Endothelial cell (in vitro differentiated cells): Measurements from ENCODE around the gene ATP5PD. TPM values are rescaled to one million over a fixed set of nuclear protein-coding genes. Genes with fewer than 3 reads are reported as not detected.

Experiments
- DNase-seq: peaks from one replicate; pipeline ENCODE4 v3.0.0; 2021; ENCODE audit warnings: low spot score
- H3K27ac Mint-ChIP-seq: one replicate; pipeline ENCODE4 v1.8.0; 2021; ENCODE audit warnings: mixed read lengths, inconsistent platforms; ENCODE audit not compliant: unreplicated experiment
- H3K27me3 Mint-ChIP-seq: one replicate; pipeline ENCODE4 v1.8.0; 2021; ENCODE audit warnings: mild to moderate bottlenecking, moderate library complexity, mixed read lengths, inconsistent platforms; ENCODE audit not compliant: unreplicated experiment
- H3K36me3 Mint-ChIP-seq: one replicate; pipeline ENCODE4 v1.8.0; 2021; ENCODE audit warnings: mild to moderate bottlenecking, low read depth, mixed read lengths, inconsistent platforms; ENCODE audit not compliant: unreplicated experiment
- H3K4me1 Mint-ChIP-seq: one replicate; pipeline ENCODE4 v1.8.0; 2021; ENCODE audit warnings: mild to moderate bottlenecking, mixed read lengths, inconsistent platforms; ENCODE audit not compliant: unreplicated experiment
- H3K4me3 Mint-ChIP-seq: one replicate; pipeline ENCODE4 v1.8.0; 2021; ENCODE audit warnings: mild to moderate bottlenecking, mixed read lengths, inconsistent platforms; ENCODE audit not compliant: unreplicated experiment
- H3K9me3 Mint-ChIP-seq: one replicate; pipeline ENCODE4 v1.8.0; 2021; ENCODE audit warnings: mixed read lengths, inconsistent platforms; ENCODE audit not compliant: unreplicated experiment
- total RNA-seq: library from RNA; stranded (reverse); fragmentation: NEBNext Ultra II Directional; extraction: Animal tissue kit (Norgen Biotek cat#: 25700); gene quantifications from one replicate; pipeline ENCODE4 v1.2.1, GENCODE V29; 2021; ENCODE audit not compliant: unreplicated experiment
- TF ChIP-seq, protein P1 (sequence below): fragments of 200-600 bp; sonication (generic); IDR thresholded peaks from one replicate; pipeline ENCODE4 v1.5.0; 2021; ENCODE audit warnings: antibody characterized with exemption; ENCODE audit not compliant: unreplicated experiment

The ATP5PD gene
- total RNA-seq, 1 donor from 2014 or later = 179 TPM

DNA sequence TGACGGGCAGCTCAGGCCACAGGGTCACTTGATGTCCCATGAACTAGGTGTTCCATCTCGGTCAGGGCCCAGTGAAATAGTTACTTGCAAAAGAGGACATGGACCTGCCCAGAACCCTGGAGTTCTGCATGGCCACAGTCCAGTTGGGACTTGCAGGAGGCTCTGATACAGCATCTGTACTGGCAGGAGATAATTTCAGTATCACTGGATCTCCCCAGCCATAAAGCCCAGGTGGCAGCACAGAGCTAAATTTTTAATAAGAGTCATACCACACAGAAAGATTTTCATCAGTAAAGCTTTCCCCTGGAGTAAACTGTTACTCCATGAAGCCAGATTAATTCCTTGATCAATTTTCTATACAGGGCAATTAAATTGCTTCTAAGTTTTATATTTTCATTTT, 23.0 kb upstream of the ATP5PD start:
- DNase-seq = no peak
- H3K27me3 Mint-ChIP-seq = peaks cover 2% of the 10 kb centered on the region
- H3K27ac Mint-ChIP-seq = no peak overlapping the region
- H3K4me1 Mint-ChIP-seq = peaks cover 7% of the 10 kb centered on the region
- H3K36me3 Mint-ChIP-seq = no peaks in the 10 kb centered on the region
- TF ChIP-seq, protein P1, sequence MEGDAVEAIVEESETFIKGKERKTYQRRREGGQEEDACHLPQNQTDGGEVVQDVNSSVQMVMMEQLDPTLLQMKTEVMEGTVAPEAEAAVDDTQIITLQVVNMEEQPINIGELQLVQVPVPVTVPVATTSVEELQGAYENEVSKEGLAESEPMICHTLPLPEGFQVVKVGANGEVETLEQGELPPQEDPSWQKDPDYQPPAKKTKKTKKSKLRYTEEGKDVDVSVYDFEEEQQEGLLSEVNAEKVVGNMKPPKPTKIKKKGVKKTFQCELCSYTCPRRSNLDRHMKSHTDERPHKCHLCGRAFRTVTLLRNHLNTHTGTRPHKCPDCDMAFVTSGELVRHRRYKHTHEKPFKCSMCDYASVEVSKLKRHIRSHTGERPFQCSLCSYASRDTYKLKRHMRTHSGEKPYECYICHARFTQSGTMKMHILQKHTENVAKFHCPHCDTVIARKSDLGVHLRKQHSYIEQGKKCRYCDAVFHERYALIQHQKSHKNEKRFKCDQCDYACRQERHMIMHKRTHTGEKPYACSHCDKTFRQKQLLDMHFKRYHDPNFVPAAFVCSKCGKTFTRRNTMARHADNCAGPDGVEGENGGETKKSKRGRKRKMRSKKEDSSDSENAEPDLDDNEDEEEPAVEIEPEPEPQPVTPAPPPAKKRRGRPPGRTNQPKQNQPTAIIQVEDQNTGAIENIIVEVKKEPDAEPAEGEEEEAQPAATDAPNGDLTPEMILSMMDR = no peak
- no peak overlapping the region for H3K4me3 Mint-ChIP-seq
- H3K9me3 Mint-ChIP-seq = no peaks in the 10 kb centered on the region

DNA sequence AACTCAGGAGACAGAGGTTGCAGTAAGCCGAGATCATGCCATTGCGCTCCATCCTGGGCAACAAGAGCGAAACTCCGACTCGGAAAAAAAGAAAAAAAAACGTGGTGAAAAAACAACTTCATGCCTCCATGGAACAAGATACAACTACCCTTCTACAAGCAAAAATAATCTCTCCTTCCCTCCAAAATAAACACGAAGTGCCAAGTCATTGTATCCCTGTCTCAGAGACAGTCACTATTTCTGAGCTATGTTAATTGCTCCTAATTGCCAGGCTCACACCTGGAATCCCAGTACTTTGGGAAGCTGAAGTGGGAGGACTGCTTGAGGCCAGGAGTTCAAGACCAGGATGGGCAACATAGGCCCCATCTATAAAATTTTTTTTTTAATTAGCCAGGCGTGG, 22.0 kb upstream of the ATP5PD start:
- Mint-ChIP-seq H3K9me3 (no peaks in the 10 kb centered on the region), H3K36me3 (peaks cover 9% of the 10 kb centered on the region), H3K4me3 (no peak overlapping the region), H3K27me3 (peaks cover 2% of the 10 kb centered on the region), H3K4me1 (peaks cover 7% of the 10 kb centered on the region), H3K27ac (peak overlapping the region; percentile 36)
- TF ChIP-seq, protein P1 = no peak
- no peak for DNase-seq

DNA sequence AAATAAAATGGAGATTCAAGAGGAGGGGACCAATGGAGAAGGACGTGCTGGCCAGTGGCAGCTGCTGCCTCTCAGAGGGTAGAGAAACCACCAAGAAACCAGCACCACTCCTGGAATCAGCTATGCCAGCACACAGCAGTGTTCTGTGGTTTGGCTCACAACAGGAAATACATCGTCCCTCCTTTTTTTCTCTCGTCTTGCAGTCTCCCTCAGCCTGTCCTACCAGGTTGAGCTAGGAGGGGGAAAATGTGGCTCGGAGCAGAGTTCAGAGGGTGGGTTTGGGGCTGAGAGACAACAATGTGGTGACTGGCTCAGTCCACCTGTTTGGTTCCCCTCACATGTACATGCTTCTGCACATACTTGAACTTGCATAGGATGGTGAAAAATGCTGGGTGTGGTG, 21.1 kb upstream of the ATP5PD start:
- Mint-ChIP-seq H3K27me3 (peaks cover 2% of the 10 kb centered on the region), H3K27ac (no peak overlapping the region), H3K36me3 (peaks cover 14% of the 10 kb centered on the region), H3K4me3 (no peak overlapping the region), H3K9me3 (no peaks in the 10 kb centered on the region), H3K4me1 (peaks cover 7% of the 10 kb centered on the region)
- DNase-seq = no peak
- TF ChIP-seq, protein P1 = no peak

DNA sequence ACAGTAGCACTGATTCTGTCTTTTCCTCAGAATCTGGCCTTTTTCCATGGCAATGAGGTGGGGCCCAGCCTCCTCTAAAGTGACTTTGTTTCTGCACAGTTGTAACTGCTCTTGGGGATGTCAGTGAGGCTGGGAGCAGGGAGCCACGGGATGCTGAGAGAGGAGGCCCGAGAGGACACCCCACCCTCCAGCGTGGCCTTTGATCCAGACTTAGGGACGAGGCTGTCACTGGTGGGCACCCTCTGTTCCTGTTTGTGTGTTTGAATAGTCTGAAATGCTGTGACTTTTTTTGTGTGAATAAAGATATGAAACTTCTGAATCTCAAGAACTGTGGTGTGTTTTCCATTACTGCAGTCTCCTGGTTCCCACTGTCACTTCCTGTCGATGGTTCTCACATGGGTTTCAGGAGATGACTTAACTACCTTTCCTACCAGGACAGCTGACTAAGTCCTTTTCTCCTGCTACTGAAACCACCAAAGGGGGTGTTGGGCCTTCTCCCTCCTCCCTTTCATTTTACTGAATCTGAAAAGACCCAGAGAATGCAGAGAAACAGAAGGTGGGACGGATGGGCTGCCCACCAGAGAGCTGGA, 18.9 kb upstream of the ATP5PD start:
- DNase-seq = no peak

More for the DNA sequence above, 18.9 kb upstream of the ATP5PD start:
- Mint-ChIP-seq H3K9me3 (no peaks in the 10 kb centered on the region), H3K4me3 (no peak overlapping the region), H3K36me3 (peaks cover 27% of the 10 kb centered on the region), H3K27ac (no peak overlapping the region), H3K4me1 (peaks cover 7% of the 10 kb centered on the region), H3K27me3 (peaks cover 5% of the 10 kb centered on the region)
- TF ChIP-seq, protein P1 = no peak
